Brain pericyte (primary cell): ENCODE measurements around the gene MLF2.
"Not testable (repeated sequence)": the region's sequence is repeated elsewhere in the genome, so short reads cannot be mapped to it uniquely, and the experiment has no call there.

Experiments
- DNase-seq: peaks from one replicate; pipeline ENCODE4 v3.0.0-alpha.2; 2012; ENCODE audit warnings: low read depth, low spot score

MLF2 gene

GRCh38 chr12:6765048-6765633 is 12.2 kb upstream of the MLF2 start:
- DNase-seq = no peak

- peak; percentile 95 for DNase-seq
Observed at GRCh38 chr12:6764011-6764828, 11.3 kb upstream of the MLF2 start.

GRCh38 chr12:6763380-6763779 is 10.4 kb upstream of the MLF2 start:
- no peak for DNase-seq

GRCh38 chr12:6759741-6760140 is 6.8 kb upstream of the MLF2 start:
- no peak for DNase-seq

- DNase-seq = no peak
Observed at GRCh38 chr12:6758506-6759095, 5.7 kb upstream of the MLF2 start.

- DNase-seq = no peak
Observed at GRCh38 chr12:6757028-6757690, 4.2 kb upstream of the MLF2 start.

GRCh38 chr12:6754411-6754810 is 1.5 kb upstream of the MLF2 start:
- DNase-seq = no peak

- no peak for DNase-seq
Observed at GRCh38 chr12:6753772-6754356, 923 bp upstream of the MLF2 start.

GRCh38 chr12:6752167-6752920 is 597 bp downstream of the MLF2 start:
- DNase-seq = no peak

- DNase-seq = no peak
Observed at GRCh38 chr12:6751767-6752166, 1.2 kb downstream of the MLF2 start.

GRCh38 chr12:6750506-6750905 is 2.4 kb downstream of the MLF2 start:
- no peak for DNase-seq

GRCh38 chr12:6748761-6749160 is 4.2 kb downstream of the MLF2 start:
- no peak for DNase-seq

- DNase-seq = no peak
Observed at GRCh38 chr12:6747216-6747615, 5.7 kb downstream of the MLF2 start.

GRCh38 chr12:6745741-6746525 is 7.0 kb downstream of the MLF2 start:
- no peak for DNase-seq

- DNase-seq = not testable (repeated sequence)
Observed at GRCh38 chr12:6743300-6743699, 9.6 kb downstream of the MLF2 start.

- DNase-seq = no peak
Observed at GRCh38 chr12:6742834-6743233, 10.1 kb downstream of the MLF2 start.

- not testable (repeated sequence) for DNase-seq
Observed at GRCh38 chr12:6742080-6742479, 10.9 kb downstream of the MLF2 start.

- no peak for DNase-seq
Observed at GRCh38 chr12:6736754-6737153, 16.2 kb downstream of the MLF2 start.

GRCh38 chr12:6735448-6736191 is 17.3 kb downstream of the MLF2 start:
- peak; percentile 16 for DNase-seq
